RWPE2 (cell line): Measurements from ENCODE around the gene TIGD3.
A peak's percentile ranks its signal among the peaks of the same experiment; 100 is the strongest.

Experiments used
- ATAC-seq: fragments of 200-7000 bp; cut with Tn5 transposase; 3 replicates; pipeline ENCODE4 v1.9.1; 2021; ENCODE audit warnings: low read depth
- DNase-seq: peaks from one replicate; pipeline ENCODE4 v3.0.0-alpha.2; 2020; ENCODE audit warnings: low spot score
- H3K27ac ChIP-seq: fragments of 450-650 bp; 2 replicates; pipeline ENCODE4 v1.5.1; 2017; ENCODE audit warnings: mild to moderate bottlenecking; ENCODE audit not compliant: poor library complexity, severe bottlenecking
- H3K27me3 ChIP-seq: fragments of 250-450 bp; sonication (Bioruptor Pico); 2 replicates; pipeline ENCODE4 v1.5.1; 2021; ENCODE audit warnings: mild to moderate bottlenecking, moderate library complexity; ENCODE audit not compliant: insufficient read depth, poor library complexity, severe bottlenecking
- H3K36me3 ChIP-seq: fragments of 250-450 bp; sonication (Bioruptor Pico); 2 replicates; pipeline ENCODE4 v1.5.1; 2020; ENCODE audit warnings: low read depth, mild to moderate bottlenecking, moderate library complexity
- H3K4me1 ChIP-seq: fragments of 250-450 bp; sonication (Bioruptor Pico); 2 replicates; pipeline ENCODE4 v1.5.1; 2021; ENCODE audit warnings: mild to moderate bottlenecking, moderate library complexity; ENCODE audit not compliant: insufficient read depth, poor library complexity, severe bottlenecking
- H3K4me3 ChIP-seq: fragments of 250-450 bp; sonication (Bioruptor Pico); 2 replicates; pipeline ENCODE4 v1.5.1; 2021; ENCODE audit warnings: mild to moderate bottlenecking, moderate library complexity; ENCODE audit not compliant: severe bottlenecking
- H3K9me3 ChIP-seq: fragments of 250-450 bp; sonication (Bioruptor Pico); 2 replicates; pipeline ENCODE4 v1.5.1; 2021; ENCODE audit warnings: mild to moderate bottlenecking, moderate library complexity; ENCODE audit not compliant: severe bottlenecking
- CTCF ChIP-seq: fragments of 450-650 bp; IDR thresholded peaks from one replicate; pipeline ENCODE4 v1.5.1; 2017; ENCODE audit warnings: mild to moderate bottlenecking, moderate library complexity; ENCODE audit not compliant: poor library complexity, severe bottlenecking

Gene TIGD3

DNA sequence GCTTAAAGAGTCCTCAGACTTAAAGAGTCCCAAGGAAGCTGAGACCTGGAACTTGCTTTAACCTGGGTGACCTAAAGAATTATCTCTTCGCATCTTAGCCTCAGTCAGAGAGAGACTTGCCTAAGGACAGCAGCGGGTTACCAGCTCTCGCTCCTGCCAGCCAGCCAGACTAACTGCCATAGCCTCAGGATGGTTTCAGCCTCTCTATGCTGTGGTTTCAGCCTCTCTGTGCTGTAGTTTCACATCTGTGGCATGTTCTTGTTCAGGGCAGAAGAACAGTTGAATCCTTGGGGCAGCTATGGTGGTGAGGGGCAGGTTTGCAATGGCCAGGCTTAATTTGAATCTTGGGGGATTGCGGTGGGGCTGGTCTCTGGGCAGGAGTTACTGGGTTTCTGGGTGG, 34.2 kb downstream of the TIGD3 start:
- Histone ChIP-seq H3K36me3 (peaks cover 8% of the 10 kb centered on the region), H3K27me3 (no peaks in the 10 kb centered on the region), H3K4me1 (peaks cover 10% of the 10 kb centered on the region), H3K9me3 (no peaks in the 10 kb centered on the region), H3K27ac (peak overlapping the region; percentile 97), H3K4me3 (no peak overlapping the region)
- DNase-seq (no peak), ATAC-seq (no peak)
- no peak for TF ChIP-seq CTCF

GRCh38 chr11:65389294-65389980, 34.9 kb downstream of the TIGD3 start:
- no peak for TF ChIP-seq CTCF
- no peak for DNase-seq

DNA sequence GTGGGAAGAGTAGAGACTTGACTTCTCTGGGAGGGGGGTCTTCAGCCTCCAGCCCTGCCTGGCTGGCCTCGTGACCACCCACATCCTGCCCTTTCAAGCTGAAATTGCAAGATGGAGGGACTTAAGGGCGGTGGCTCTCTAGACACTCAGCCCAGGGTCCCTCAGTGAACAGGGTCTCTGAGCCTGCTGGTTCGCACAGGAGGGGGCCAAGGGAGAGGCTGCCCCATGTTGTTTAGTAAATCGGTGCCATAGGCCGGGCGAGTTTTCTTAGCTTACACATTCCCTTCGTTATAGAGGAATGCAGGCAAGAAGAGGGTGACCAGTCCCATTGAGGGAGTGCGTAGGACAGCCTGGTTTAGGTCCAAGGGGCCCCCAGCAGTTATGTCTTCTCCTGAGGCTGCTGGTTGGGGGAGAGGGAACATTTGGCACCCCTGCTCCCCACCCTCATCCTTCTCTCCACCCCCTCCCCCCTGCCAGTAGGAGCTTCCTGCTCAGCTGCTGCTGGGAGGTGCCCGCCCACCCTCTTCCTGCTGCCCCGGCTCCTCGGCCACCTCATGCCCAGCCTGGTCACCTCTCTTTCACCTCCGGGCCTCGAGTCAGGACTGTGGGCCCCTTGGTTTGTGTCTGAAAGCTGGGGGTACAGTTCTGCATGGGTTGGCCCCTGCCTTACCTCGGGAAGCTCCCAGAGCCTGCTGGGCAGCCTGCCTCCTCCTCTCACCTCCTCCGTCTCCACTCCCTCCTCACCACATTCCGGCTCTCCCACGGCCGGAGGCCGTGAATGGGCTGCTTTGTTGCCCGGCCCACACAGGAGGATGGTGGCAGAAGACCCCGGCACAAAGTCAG, 35.8 kb downstream of the TIGD3 start:
- peaks cover 10% of the 10 kb centered on the region for H3K4me1 ChIP-seq
- H3K27ac ChIP-seq = peak overlapping the region; percentile 47
- H3K36me3 ChIP-seq = peaks cover 19% of the 10 kb centered on the region
- no peak for TF ChIP-seq CTCF
- no peak overlapping the region for H3K4me3 ChIP-seq
- peak; percentile 27; the same call in 1 of the 3 replicates for ATAC-seq
- no peaks in the 10 kb centered on the region for H3K27me3 ChIP-seq
- no peaks in the 10 kb centered on the region for H3K9me3 ChIP-seq
- DNase-seq = no peak

More at GRCh38 chr11:65389294-65389980, 34.9 kb downstream of the TIGD3 start:
- H3K27ac ChIP-seq = no peak overlapping the region
- H3K4me1 ChIP-seq = peaks cover 10% of the 10 kb centered on the region
- H3K36me3 ChIP-seq = peaks cover 14% of the 10 kb centered on the region
- no peaks in the 10 kb centered on the region for H3K27me3 ChIP-seq
- H3K4me3 ChIP-seq = no peak overlapping the region
- no peak for ATAC-seq
- no peaks in the 10 kb centered on the region for H3K9me3 ChIP-seq

DNA sequence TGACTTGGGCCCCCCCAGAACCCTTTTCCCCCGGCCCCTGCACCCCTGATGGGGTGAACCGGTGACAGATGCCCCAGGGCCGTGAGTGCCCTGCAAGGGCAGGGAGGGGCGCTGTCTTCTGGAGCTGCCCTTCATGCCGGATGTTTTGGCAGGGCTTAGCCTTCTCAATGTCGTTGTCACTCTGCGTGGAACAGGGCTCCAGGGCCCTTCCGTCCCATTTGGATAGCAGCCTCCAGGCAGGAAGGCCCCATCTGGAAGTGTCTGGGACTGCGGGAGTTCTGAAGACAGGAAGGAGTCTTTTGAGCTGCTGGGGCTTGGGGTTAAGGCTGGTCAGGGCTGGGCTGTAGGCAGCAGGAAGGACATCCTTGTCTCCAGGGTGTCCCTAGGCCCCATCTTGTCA, 36.4 kb downstream of the TIGD3 start:
- DNase-seq (no peak), ATAC-seq (no peak)
- Histone ChIP-seq H3K36me3 (peaks cover 19% of the 10 kb centered on the region), H3K4me1 (peaks cover 8% of the 10 kb centered on the region), H3K27me3 (no peaks in the 10 kb centered on the region), H3K4me3 (no peak overlapping the region), H3K9me3 (no peaks in the 10 kb centered on the region), H3K27ac (peak overlapping the region; percentile 47)
- TF ChIP-seq CTCF = peak; percentile 10
